PFSK-1 (cell line): ENCODE measurements around the gene GRHPR.

Experiments
- FOXP2 ChIP-seq: optimal IDR thresholded peaks from 2 replicates; pipeline ENCODE3; 2011; ENCODE audit warnings: borderline replicate concordance, control low read depth, inconsistent platforms; ENCODE audit not compliant: insufficient read depth; ENCODE audit errors: extremely low read length, extremely low read depth
- POLR2AphosphoS5 ChIP-seq: IDR thresholded peaks from 2 replicates; pipeline ENCODE4 v1.6.1; 2012; ENCODE audit warnings: low read depth, mild to moderate bottlenecking, control low read depth, low read length, moderate library complexity
- REST ChIP-seq, 2 experiments: IDR thresholded peaks; 2 replicates each; pipeline versions ENCODE4 v1.6.1 to v1.8.0; 2011 to 2012; ENCODE audit warnings: low read depth in 2 of 2, low read length in 2 of 2, control low read depth in 1 of 2, inconsistent platforms in 1 of 2, mild to moderate bottlenecking in 1 of 2, moderate library complexity in 1 of 2; ENCODE audit not compliant: insufficient read depth in 1 of 2
- SIN3A ChIP-seq: IDR thresholded peaks from 2 replicates; pipeline ENCODE4 v1.6.1; 2012; ENCODE audit warnings: mild to moderate bottlenecking, low read length, moderate library complexity, borderline replicate concordance; ENCODE audit not compliant: insufficient read depth
- TAF1 ChIP-seq: IDR thresholded peaks from 2 replicates; pipeline ENCODE4 v1.6.1; 2012; ENCODE audit warnings: low read length, control low read depth, borderline replicate concordance; ENCODE audit not compliant: insufficient read depth

GRHPR gene

DNA sequence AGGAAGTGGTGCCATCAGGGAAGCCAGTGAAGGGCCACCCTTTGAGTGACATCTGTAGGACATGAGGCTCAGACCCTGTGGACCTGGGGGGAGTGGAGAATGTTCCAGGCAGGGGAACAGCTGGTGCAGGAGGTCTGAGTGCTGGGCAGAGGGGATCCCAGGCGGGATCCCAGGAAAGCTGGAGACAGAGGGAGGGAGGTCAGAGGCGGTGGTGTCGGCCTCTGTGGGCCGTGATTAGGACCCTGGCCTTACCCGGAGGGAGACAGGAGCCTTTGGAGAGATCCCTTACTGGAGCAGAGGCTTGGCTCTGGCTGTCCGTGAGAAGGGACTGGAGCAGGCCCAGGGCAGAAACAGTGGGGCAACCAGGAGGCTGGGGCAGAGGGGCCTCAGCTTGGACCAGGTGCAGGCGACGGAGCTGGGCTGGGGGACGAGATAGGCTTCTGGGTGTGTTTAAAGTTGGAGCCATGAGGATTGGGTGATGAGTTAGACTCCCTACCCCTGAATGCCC is 12.1 kb upstream of the GRHPR start:
- TF ChIP-seq TAF1: no peak
- no peak for TF ChIP-seq SIN3A
- TF ChIP-seq POLR2AphosphoS5: no peak

GRCh38 chr9:37410969-37411785 is 11.3 kb upstream of the GRHPR start:
- TF ChIP-seq SIN3A (no peak), POLR2AphosphoS5 (no peak), FOXP2 (no peak), TAF1 (no peak), REST (IDR thresholded peaks at IDR 0.05; ENCODE audit: insufficient read depth in 1 of 2, low read depth in 2 of 2, low read length in 2 of 2) (no peak)

DNA sequence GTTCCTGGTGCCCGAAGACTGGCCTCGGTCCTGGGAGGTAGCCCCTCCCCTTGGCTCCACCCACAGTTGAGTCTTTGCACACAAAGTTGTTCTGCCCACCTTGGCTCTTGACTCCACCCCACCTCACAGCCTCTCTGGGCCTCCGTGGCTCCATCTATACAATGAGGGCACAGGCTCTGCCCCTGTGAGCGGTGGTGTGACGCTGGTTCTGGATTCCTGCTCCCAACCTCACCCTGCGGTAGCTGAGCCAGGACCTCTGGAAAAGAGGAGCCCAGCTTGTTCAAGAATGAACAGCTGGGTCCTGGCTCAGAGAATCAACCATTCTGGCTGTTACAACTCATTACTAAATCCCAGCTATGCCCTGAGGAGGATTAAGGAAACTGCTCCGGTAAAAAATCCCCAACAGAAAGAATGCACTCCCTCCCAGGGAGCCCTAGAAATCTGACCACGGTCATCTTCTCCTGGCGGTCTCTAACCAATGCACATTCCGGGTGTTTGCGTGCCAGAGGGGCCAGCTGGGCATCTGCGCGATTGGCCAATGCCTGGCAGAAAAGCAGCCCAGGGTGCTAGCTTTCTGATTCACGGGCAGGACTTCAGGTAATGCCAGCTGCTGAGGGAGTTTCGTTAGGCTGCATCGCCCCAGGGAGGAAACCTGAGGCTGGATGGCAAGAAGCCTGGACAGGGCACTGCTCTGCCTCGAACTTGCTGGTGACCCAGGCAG is 9.9 kb upstream of the GRHPR start:
- TF ChIP-seq POLR2AphosphoS5 (no peak), REST (IDR thresholded peaks at IDR 0.05; ENCODE audit: insufficient read depth in 1 of 2, low read depth in 2 of 2, low read length in 2 of 2) (no peak), FOXP2 (no peak), TAF1 (no peak), SIN3A (no peak)

- no peak for TF ChIP-seq FOXP2
- no peak for TF ChIP-seq TAF1
- TF ChIP-seq SIN3A: no peak
- TF ChIP-seq POLR2AphosphoS5: no peak
- no peak for TF ChIP-seq REST (IDR thresholded peaks at IDR 0.05; ENCODE audit: insufficient read depth in 1 of 2, low read depth in 2 of 2, low read length in 2 of 2)
Observed at GRCh38 chr9:37413311-37413710, 9.2 kb upstream of the GRHPR start.

GRCh38 chr9:37414503-37414943 is 8.0 kb upstream of the GRHPR start:
- TF ChIP-seq SIN3A (no peak), REST (IDR thresholded peaks at IDR 0.05; ENCODE audit: insufficient read depth in 1 of 2, low read depth in 2 of 2, low read length in 2 of 2) (no peak), POLR2AphosphoS5 (no peak), FOXP2 (no peak), TAF1 (no peak)
